Parathyroid adenoma (tissue), 2 donors: Measurements from ENCODE around the gene IER5.
"Not testable (repeated sequence)": the region's sequence is repeated elsewhere in the genome, so short reads cannot be mapped to it uniquely, and the experiment has no call there.

Source experiments
- H2AFZ ChIP-seq: fragments of 300-600 bp; sonication (generic); one replicate; pipeline ENCODE4 v1.7.0; 2017; ENCODE audit warnings: antibody characterized with exemption, mild to moderate bottlenecking
- H3K27ac ChIP-seq: fragments of 300-600 bp; sonication (generic); one replicate; pipeline ENCODE4 v1.7.0; 2017
- H3K27me3 ChIP-seq: fragments of 300-600 bp; sonication (generic); one replicate; pipeline ENCODE4 v1.7.0; 2017; ENCODE audit warnings: low read length; ENCODE audit not compliant: control insufficient read depth, insufficient read depth
- H3K36me3 ChIP-seq: fragments of 300-600 bp; sonication (generic); one replicate; pipeline ENCODE4 v1.7.0; 2017; ENCODE audit warnings: low read length; ENCODE audit not compliant: control insufficient read depth, insufficient read depth
- H3K4me1 ChIP-seq: fragments of 300-600 bp; sonication (generic); one replicate; pipeline ENCODE4 v1.7.0; 2017; ENCODE audit warnings: control low read depth
- H3K4me2 ChIP-seq: fragments of 300-600 bp; sonication (generic); one replicate; pipeline ENCODE4 v1.7.0; 2017; ENCODE audit warnings: low read length
- H3K4me3 ChIP-seq: fragments of 300-600 bp; sonication (generic); one replicate; pipeline ENCODE4 v1.7.0; 2017; ENCODE audit warnings: low read depth, low read length
- H3K79me2 ChIP-seq: fragments of 300-600 bp; sonication (generic); one replicate; pipeline ENCODE4 v1.7.0; 2017; ENCODE audit warnings: control low read depth
- H3K9ac ChIP-seq: fragments of 300-600 bp; sonication (generic); one replicate; pipeline ENCODE4 v1.7.0; 2017; ENCODE audit warnings: mild to moderate bottlenecking
- H3K9me3 ChIP-seq: fragments of 300-600 bp; sonication (generic); one replicate; pipeline ENCODE4 v1.7.0; 2017; ENCODE audit warnings: low read length; ENCODE audit not compliant: control insufficient read depth
- CTCF ChIP-seq: fragments of 300-600 bp; sonication (generic); IDR thresholded peaks from one replicate; pipeline ENCODE4 v1.7.0; 2017; ENCODE audit warnings: antibody characterized with exemption, mild to moderate bottlenecking
- donor health status: primary hyperparathyroidism.

The IER5 gene

GRCh38 chr1:181115368-181115684 lies 26.8 kb downstream of the IER5 start:
- no peak overlapping the region for H3K4me3 ChIP-seq

GRCh38 chr1:181115971-181116370 lies 27.5 kb downstream of the IER5 start:
- not testable (repeated sequence) for H3K27ac ChIP-seq, H3K4me3 ChIP-seq, H3K4me1 ChIP-seq, H3K79me2 ChIP-seq, H3K36me3 ChIP-seq, H2AFZ ChIP-seq, H3K9ac ChIP-seq, H3K27me3 ChIP-seq, H3K4me2 ChIP-seq, H3K9me3 ChIP-seq

More at GRCh38 chr1:181115368-181115684, 26.8 kb downstream of the IER5 start:
- H3K4me2 ChIP-seq: no peak overlapping the region
- no peak overlapping the region for H3K27ac ChIP-seq
- H3K79me2 ChIP-seq: no peaks in the 10 kb centered on the region
- no peaks in the 10 kb centered on the region for H3K27me3 ChIP-seq
- no peak overlapping the region for H2AFZ ChIP-seq
- H3K9me3 ChIP-seq: no peaks in the 10 kb centered on the region
- no peaks in the 10 kb centered on the region for H3K36me3 ChIP-seq
- H3K9ac ChIP-seq: no peak overlapping the region
- H3K4me1 ChIP-seq: peaks cover 3% of the 10 kb centered on the region
- no peak for TF ChIP-seq CTCF

GRCh38 chr1:181116819-181117390 lies 28.4 kb downstream of the IER5 start:
- Histone ChIP-seq H3K79me2 (no peaks in the 10 kb centered on the region), H3K9ac (no peak overlapping the region), H3K4me3 (no peak overlapping the region), H3K27ac (no peak overlapping the region), H2AFZ (no peak overlapping the region), H3K9me3 (no peaks in the 10 kb centered on the region), H3K36me3 (no peaks in the 10 kb centered on the region), H3K4me2 (no peak overlapping the region), H3K27me3 (no peaks in the 10 kb centered on the region), H3K4me1 (peaks cover 3% of the 10 kb centered on the region)
- TF ChIP-seq CTCF: no peak

- no peak for TF ChIP-seq CTCF
- H3K9ac ChIP-seq: no peak overlapping the region
- no peaks in the 10 kb centered on the region for H3K9me3 ChIP-seq
- no peak overlapping the region for H3K27ac ChIP-seq
- no peak overlapping the region for H3K4me3 ChIP-seq
- no peaks in the 10 kb centered on the region for H3K79me2 ChIP-seq
- peaks cover 3% of the 10 kb centered on the region for H3K4me1 ChIP-seq
- peak overlapping the region; percentile 48 for H2AFZ ChIP-seq
- H3K36me3 ChIP-seq: no peaks in the 10 kb centered on the region
- no peaks in the 10 kb centered on the region for H3K27me3 ChIP-seq
- H3K4me2 ChIP-seq: no peak overlapping the region
These were observed 29.3 kb downstream of the IER5 start for GRCh38 chr1:181117648-181118449.

GRCh38 chr1:181119093-181119989 lies 30.8 kb downstream of the IER5 start:
- H3K4me2 ChIP-seq: no peak overlapping the region
- H3K27me3 ChIP-seq: no peaks in the 10 kb centered on the region
- no peak overlapping the region for H3K9ac ChIP-seq
- H2AFZ ChIP-seq: no peak overlapping the region
- no peak overlapping the region for H3K27ac ChIP-seq
- H3K9me3 ChIP-seq: no peaks in the 10 kb centered on the region
- H3K4me1 ChIP-seq: peaks cover 3% of the 10 kb centered on the region
- H3K79me2 ChIP-seq: no peaks in the 10 kb centered on the region
- no peak overlapping the region for H3K4me3 ChIP-seq
- H3K36me3 ChIP-seq: no peaks in the 10 kb centered on the region
- no peak for TF ChIP-seq CTCF
